GM23338 (cell line): ENCODE measurements around the gene RALGPS1. TPM values are rescaled to one million over a fixed set of nuclear protein-coding genes. Genes with fewer than 3 reads are reported as not detected.

Source experiments
- ATAC-seq: fragments of 200-7000 bp; cut with Tn5 transposase; 3 replicates; pipeline ENCODE4 v1.9.1; 2020
- DNase-seq: peaks from one replicate; pipeline ENCODE4 v3.0.0-alpha.2; 2015; ENCODE audit warnings: low spot score
- H2AFZ ChIP-seq: fragments of 200-600 bp; sonication (generic); 2 replicates; pipeline ENCODE4 v1.8.0; 2016; ENCODE audit warnings: antibody characterized with exemption, mild to moderate bottlenecking, moderate library complexity
- H3F3A ChIP-seq: fragments of 200-600 bp; sonication (generic); replicated peaks from 2 replicates; pipeline ENCODE4 v1.8.0; 2017; ENCODE audit warnings: antibody characterized with exemption, mixed run types, low read depth
- H3K27ac ChIP-seq: fragments of 200-600 bp; sonication (generic); 2 replicates; pipeline ENCODE4 v1.6.1; 2016; ENCODE audit warnings: low read depth
- H3K27me3 ChIP-seq: fragments of 200-600 bp; sonication (generic); 2 replicates; pipeline ENCODE4 v1.8.0; 2016; ENCODE audit warnings: mild to moderate bottlenecking, mixed run types, moderate library complexity; ENCODE audit not compliant: insufficient read depth
- H3K36me3 ChIP-seq: fragments of 200-600 bp; sonication (generic); 2 replicates; pipeline ENCODE4 v1.8.0; 2016; ENCODE audit warnings: mild to moderate bottlenecking; ENCODE audit not compliant: insufficient read depth
- H3K4me1 ChIP-seq: fragments of 200-600 bp; sonication (generic); 2 replicates; pipeline ENCODE4 v1.8.0; 2016; ENCODE audit warnings: mild to moderate bottlenecking, moderate library complexity; ENCODE audit not compliant: insufficient read depth
- H3K4me2 ChIP-seq: fragments of 200-600 bp; sonication (generic); 2 replicates; pipeline ENCODE4 v1.7.1; 2017; ENCODE audit warnings: mixed run types
- H3K4me3 ChIP-seq: fragments of 200-600 bp; sonication (generic); 2 replicates; pipeline ENCODE4 v1.6.1; 2016; ENCODE audit warnings: mixed run types
- H3K79me2 ChIP-seq: fragments of 200-600 bp; sonication (generic); replicated peaks from 2 replicates; pipeline ENCODE4 v1.8.0; 2017; ENCODE audit warnings: mild to moderate bottlenecking; ENCODE audit not compliant: insufficient read depth
- H3K9me2 ChIP-seq: fragments of 200-600 bp; sonication (generic); 2 replicates; pipeline ENCODE4 v1.8.0; 2017; ENCODE audit not compliant: insufficient read depth
- H4K20me1 ChIP-seq: fragments of 200-600 bp; sonication (generic); replicated peaks from 2 replicates; pipeline ENCODE4 v1.8.0; 2017; ENCODE audit warnings: mild to moderate bottlenecking; ENCODE audit not compliant: insufficient read depth
- H3K27ac Mint-ChIP-seq: 2 replicates; pipeline ENCODE4 v1.8.0; 2020; ENCODE audit warnings: inconsistent platforms, mild to moderate bottlenecking, moderate library complexity, mixed read lengths
- H3K27me3 Mint-ChIP-seq: 3 replicates; pipeline ENCODE4 v1.8.0; 2022; ENCODE audit warnings: low read depth, mild to moderate bottlenecking, moderate library complexity, mixed read lengths, inconsistent platforms; ENCODE audit not compliant: insufficient read depth, poor library complexity
- H3K36me3 Mint-ChIP-seq: 3 replicates; pipeline ENCODE4 v1.8.0; 2021; ENCODE audit warnings: low read depth, mild to moderate bottlenecking, inconsistent platforms, moderate library complexity, mixed read lengths
- H3K4me1 Mint-ChIP-seq: 3 replicates; pipeline ENCODE4 v1.8.0; 2020; ENCODE audit warnings: mild to moderate bottlenecking, inconsistent platforms, mixed read lengths
- H3K4me3 Mint-ChIP-seq: 3 replicates; pipeline ENCODE4 v1.8.0; 2021; ENCODE audit warnings: moderate library complexity, mild to moderate bottlenecking, inconsistent platforms, mixed read lengths
- H3K9me3 Mint-ChIP-seq: 3 replicates; pipeline ENCODE4 v1.8.0; 2020; ENCODE audit warnings: moderate library complexity, mild to moderate bottlenecking, inconsistent platforms, mixed read lengths
- CREB1 ChIP-seq: fragments of 250-450 bp; sonication (Bioruptor Pico); IDR thresholded peaks from 2 replicates; pipeline ENCODE4 v1.5.0; 2020; ENCODE audit warnings: low read depth, mild to moderate bottlenecking, moderate library complexity
- CTCF ChIP-seq, 2 experiments: fragments of 200-600 bp in 1 of 2; sonication (generic) in 1 of 2; conservative IDR thresholded peaks; 2 replicates each; pipeline versions ENCODE4 v1.5.1 to v1.6.1; 2016 to 2017; ENCODE audit warnings: antibody characterized with exemption in 2 of 2, low read depth in 2 of 2, mild to moderate bottlenecking in 2 of 2, moderate library complexity in 1 of 2
- ETS1 ChIP-seq: IDR thresholded peaks from 2 replicates; pipeline ENCODE4 v1.6.1; 2016; ENCODE audit warnings: antibody characterized with exemption
- EZH2 ChIP-seq: fragments of 200-600 bp; sonication (generic); IDR thresholded peaks from one replicate; pipeline ENCODE4 v1.8.0; 2017; ENCODE audit warnings: antibody characterized with exemption, mild to moderate bottlenecking, low read depth; ENCODE audit not compliant: unreplicated experiment
- JUNB ChIP-seq: IDR thresholded peaks from one replicate; pipeline ENCODE4 v1.6.1; 2016; ENCODE audit warnings: antibody characterized with exemption; ENCODE audit not compliant: unreplicated experiment
- NANOG ChIP-seq: IDR thresholded peaks from 2 replicates; pipeline ENCODE4 v1.6.1; 2016; ENCODE audit warnings: antibody characterized with exemption, borderline replicate concordance
- POLR2AphosphoS5 ChIP-seq: IDR thresholded peaks from 2 replicates; pipeline ENCODE4 v1.6.1; 2016; ENCODE audit warnings: antibody characterized with exemption, low read depth
- REST ChIP-seq: IDR thresholded peaks from one replicate; pipeline ENCODE4 v1.6.1; 2018; ENCODE audit warnings: antibody characterized with exemption; ENCODE audit not compliant: unreplicated experiment
- STAT1 ChIP-seq: IDR thresholded peaks from one replicate; pipeline ENCODE4 v1.6.1; 2016; ENCODE audit warnings: antibody characterized with exemption; ENCODE audit not compliant: unreplicated experiment
- ZNF114 ChIP-seq: fragments of 250-450 bp; sonication (Bioruptor Pico); IDR thresholded peaks from 2 replicates; pipeline ENCODE4 v1.5.0; 2020; ENCODE audit warnings: mild to moderate bottlenecking, moderate library complexity
- polyA plus RNA-seq: library from polyadenylated mRNA; unstranded; fragments of >200 nt; fragmentation: Nextera tagmentation; extraction: Ambion mirVana; gene quantifications from 2 replicates; pipeline ENCODE4 v1.2.1, GENCODE V29; 2016
- total RNA-seq: library from RNA; depleted of rRNA; stranded (reverse); fragments of >200 nt; shearing (Covaris generic); gene quantifications from 2 replicates; pipeline ENCODE4 v1.2.3, GENCODE V29; 2014

The RALGPS1 gene
- total and polyA plus RNA-seq, 2 experiments from 2014 or later, result 18.2 to 57.1 TPM

- H3K4me3 Mint-ChIP-seq, result no peak overlapping the region
- H3K27me3 ChIP-seq, result no peaks in the 10 kb centered on the region
- peaks cover 7% of the 10 kb centered on the region for H3K27me3 Mint-ChIP-seq
- no peaks in the 10 kb centered on the region; the same call in 1 of the 2 replicates for H3K79me2 ChIP-seq
- H3K4me1 ChIP-seq, result peaks cover 10% of the 10 kb centered on the region
- no peaks in the 10 kb centered on the region for H3K9me3 Mint-ChIP-seq
- H3K36me3 Mint-ChIP-seq, result no peaks in the 10 kb centered on the region; the same call in 2 of the 3 replicates
- no peaks in the 10 kb centered on the region for H3K36me3 ChIP-seq
- no peaks in the 10 kb centered on the region for H3F3A ChIP-seq
- H3K4me3 ChIP-seq, result no peak overlapping the region
- H3K4me2 ChIP-seq, result no peak overlapping the region
- H3K4me1 Mint-ChIP-seq, result peaks cover 20% of the 10 kb centered on the region
- no peak for TF ChIP-seq CREB1 (CRISPR knock-in tag)
- no peak for TF ChIP-seq REST
- 0 out of 4 replicates have a peak, but pooled peaks have one; percentile 13 to 16 for TF ChIP-seq CTCF (conservative IDR thresholded peaks at IDR 0.05; ENCODE audit: low read depth in 2 of 2)
- no peak for TF ChIP-seq STAT1
- TF ChIP-seq NANOG, result no peak
- TF ChIP-seq POLR2AphosphoS5, result no peak
- no peak overlapping the region for H3K27ac ChIP-seq
- H2AFZ ChIP-seq, result no peak overlapping the region
- H3K27ac Mint-ChIP-seq, result no peak overlapping the region
- peak; percentile 85 for ATAC-seq
- H4K20me1 ChIP-seq, result peaks cover 22% of the 10 kb centered on the region
- DNase-seq, result peak; percentile 45
- H3K9me2 ChIP-seq, result 0 out of 2 replicates have a peak, but pooled peaks cover 6% of the 10 kb centered on the region
Observed at GRCh38 chr9:126933334-126933980, 18.9 kb downstream of the RALGPS1 start.

DNA sequence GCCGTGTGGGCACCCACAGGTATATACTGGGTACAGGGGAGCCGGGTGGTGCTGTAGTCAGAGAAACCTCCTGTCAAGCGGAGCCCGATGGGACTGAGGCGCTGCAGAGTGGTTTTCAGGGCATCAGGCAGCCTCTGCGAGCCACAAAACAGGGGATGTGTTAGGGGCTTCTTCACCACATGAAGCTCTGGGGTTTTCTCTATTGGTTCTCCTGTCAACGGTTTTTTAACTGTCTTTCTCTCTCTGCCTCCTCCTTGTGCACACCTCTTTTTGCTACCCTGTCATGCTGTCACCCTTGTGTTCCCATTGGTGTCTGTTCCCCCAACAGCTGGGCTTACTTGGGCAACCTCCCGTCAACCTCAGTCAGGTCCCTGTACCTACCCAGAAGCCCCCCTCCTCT lies 19.9 kb downstream of the RALGPS1 start:
- Histone ChIP-seq H3K4me1 (peaks cover 16% of the 10 kb centered on the region), H3F3A (no peaks in the 10 kb centered on the region), H3K9me2 (0 out of 2 replicates have a peak, but pooled peaks cover 8% of the 10 kb centered on the region), H3K4me3 (no peak overlapping the region), H2AFZ (no peak overlapping the region), H3K79me2 (no peaks in the 10 kb centered on the region; the same call in 1 of the 2 replicates), H3K27me3 (no peaks in the 10 kb centered on the region), H3K36me3 (no peaks in the 10 kb centered on the region), H3K27ac (no peak overlapping the region), H4K20me1 (peaks cover 17% of the 10 kb centered on the region), H3K4me2 (no peak overlapping the region)
- H3K27ac Mint-ChIP-seq, result no peak overlapping the region
- ATAC-seq (no peak), DNase-seq (no peak)
- H3K4me1 Mint-ChIP-seq, result peaks cover 25% of the 10 kb centered on the region
- no peak overlapping the region for H3K4me3 Mint-ChIP-seq
- no peaks in the 10 kb centered on the region for H3K9me3 Mint-ChIP-seq
- H3K27me3 Mint-ChIP-seq, result peaks cover 7% of the 10 kb centered on the region
- no peaks in the 10 kb centered on the region; the same call in 2 of the 3 replicates for H3K36me3 Mint-ChIP-seq
- TF ChIP-seq EZH2, result no peak
- no peak for TF ChIP-seq CREB1 (CRISPR knock-in tag)
- TF ChIP-seq ZNF114 (CRISPR knock-in tag), result no peak
- no peak for TF ChIP-seq ETS1
- TF ChIP-seq JUNB, result no peak
- TF ChIP-seq REST, result no peak
